IMR-90 (cell line): Measurements from ENCODE around the gene WDR37. TPM values are rescaled to one million over a fixed set of nuclear protein-coding genes. Genes with fewer than 3 reads are reported as not detected.

ENCODE experiments used
- ATAC-seq: fragments of 200-7000 bp; cut with Tn5 transposase; 2 replicates; pipeline ENCODE4 v1.9.1; 2020; ENCODE audit warnings: low read depth, mild to moderate bottlenecking, moderate library complexity
- BruUV-seq: library from RNA; stranded (reverse); fragments of 400-500 nt; replicated peaks from 2 replicates; lab custom pipeline; 2021; lab: Mats Ljungman, UMichigan
- CTCF ChIA-PET: fragments of 300-600 bp; formaldehyde crosslinking; extraction: SDS; loops from one replicate; lab custom pipeline; 2021; ENCODE audit warnings: antibody characterized with exemption; lab: Yijun Ruan, JAX
- POLR2A ChIA-PET: fragments of 300-600 bp; sonication (Branson Sonifier 250); formaldehyde crosslinking; loops from one replicate; lab custom pipeline; 2022; ENCODE audit warnings: antibody characterized with exemption; ENCODE audit not compliant: unreplicated experiment; lab: Charles Lee
- DNase-seq: peaks from one replicate; pipeline ENCODE4 v3.0.0; 2013
- H2AFZ ChIP-seq: replicated peaks from 2 replicates; pipeline ENCODE3; 2013; ENCODE audit warnings: low read length, mild to moderate bottlenecking; ENCODE audit not compliant: poor library complexity
- H2AK5ac ChIP-seq: 2 replicates; pipeline ENCODE4 v1.6.1; 2013; ENCODE audit warnings: low read depth, low read length, inconsistent platforms
- H2AK9ac ChIP-seq: replicated peaks from 2 replicates; pipeline ENCODE3; 2013; ENCODE audit warnings: mild to moderate bottlenecking, low read depth, low read length, moderate library complexity; ENCODE audit not compliant: poor library complexity
- H2BK120ac ChIP-seq: 2 replicates; pipeline ENCODE4 v1.6.1; 2013; ENCODE audit warnings: low read depth, low read length, inconsistent platforms
- H2BK15ac ChIP-seq: 3 replicates; pipeline ENCODE4 v1.6.1; 2013; ENCODE audit warnings: low read depth, low read length, inconsistent platforms
- H2BK20ac ChIP-seq: 2 replicates; pipeline ENCODE4 v1.6.1; 2013; ENCODE audit warnings: low read depth, mild to moderate bottlenecking, inconsistent platforms, low read length, moderate library complexity
- H2BK5ac ChIP-seq: 2 replicates; pipeline ENCODE4 v1.6.1; 2013; ENCODE audit warnings: mild to moderate bottlenecking, low read depth, low read length, inconsistent platforms; ENCODE audit not compliant: poor library complexity, severe bottlenecking
- H3K14ac ChIP-seq: replicated peaks from 2 replicates; pipeline ENCODE4 v1.6.1; 2013; ENCODE audit warnings: low read depth, low read length, inconsistent platforms
- H3K18ac ChIP-seq: 2 replicates; pipeline ENCODE4 v1.6.1; 2013; ENCODE audit warnings: low read depth, low read length, control low read depth
- H3K23ac ChIP-seq: 2 replicates; pipeline ENCODE4 v1.6.1; 2013; ENCODE audit warnings: low read depth, low read length, inconsistent platforms
- H3K27ac ChIP-seq: 2 replicates; pipeline ENCODE4 v1.5.1; 2013; ENCODE audit warnings: mild to moderate bottlenecking, control low read depth, low read length; ENCODE audit not compliant: insufficient read depth
- H3K27me3 ChIP-seq: 2 replicates; pipeline ENCODE4 v1.6.1; 2013; ENCODE audit warnings: low read length; ENCODE audit not compliant: control insufficient read depth, insufficient read depth
- H3K36me3 ChIP-seq: 2 replicates; pipeline ENCODE4 v1.6.1; 2013; ENCODE audit warnings: low read length, mixed read lengths; ENCODE audit not compliant: control insufficient read depth, insufficient read depth
- H3K4ac ChIP-seq: 2 replicates; pipeline ENCODE4 v1.6.1; 2013; ENCODE audit warnings: low read depth, low read length, inconsistent platforms
- H3K4me1 ChIP-seq: 2 replicates; pipeline ENCODE4 v1.6.1; 2013; ENCODE audit warnings: low read length, mixed read lengths; ENCODE audit not compliant: control insufficient read depth, insufficient read depth
- H3K4me2 ChIP-seq: 2 replicates; pipeline ENCODE4 v1.6.1; 2013; ENCODE audit warnings: low read depth, mild to moderate bottlenecking, control low read depth, low read length, moderate library complexity
- H3K4me3 ChIP-seq: 2 replicates; pipeline ENCODE4 v1.5.1; 2013; ENCODE audit warnings: low read depth, mild to moderate bottlenecking, control low read depth, low read length, moderate library complexity; ENCODE audit not compliant: insufficient read depth
- H3K56ac ChIP-seq: 2 replicates; pipeline ENCODE4 v1.6.1; 2013; ENCODE audit warnings: low read length, inconsistent platforms; ENCODE audit not compliant: insufficient read depth; ENCODE audit errors: extremely low read depth
- H3K79me1 ChIP-seq, 2 experiments: 2 replicates each; pipeline ENCODE4 v1.6.1; 2013; ENCODE audit warnings: low read length in 2 of 2, inconsistent platforms in 1 of 2, low read depth in 1 of 2
- H3K9ac ChIP-seq: 2 replicates; pipeline ENCODE4 v1.6.1; 2013; ENCODE audit warnings: low read depth, low read length, control low read depth
- H3K9me1 ChIP-seq: 2 replicates; pipeline ENCODE4 v1.6.1; 2013; ENCODE audit warnings: low read length, inconsistent platforms; ENCODE audit not compliant: insufficient read depth
- H3K9me3 ChIP-seq: 2 replicates; pipeline ENCODE4 v1.6.1; 2013; ENCODE audit warnings: low read length; ENCODE audit not compliant: control insufficient read depth, insufficient read depth
- H4K20me1 ChIP-seq: 2 replicates; pipeline ENCODE4 v1.6.1; 2013; ENCODE audit warnings: low read length, inconsistent platforms; ENCODE audit not compliant: insufficient read depth
- H4K5ac ChIP-seq: 2 replicates; pipeline ENCODE4 v1.6.1; 2013; ENCODE audit warnings: mild to moderate bottlenecking, low read depth, low read length, control low read depth
- H4K8ac ChIP-seq, 2 experiments: 2 replicates each; pipeline ENCODE4 v1.6.1; 2013; ENCODE audit warnings: low read depth in 2 of 2, low read length in 2 of 2, control low read depth in 1 of 2, inconsistent platforms in 1 of 2
- H4K91ac ChIP-seq: 2 replicates; pipeline ENCODE4 v1.6.1; 2013; ENCODE audit warnings: low read depth, low read length, inconsistent platforms; ENCODE audit not compliant: insufficient read depth
- BHLHE40 ChIP-seq: fragments of 150-350 bp; IDR thresholded peaks from 2 replicates; pipeline ENCODE4 v1.6.1; 2016; ENCODE audit warnings: mild to moderate bottlenecking, low read depth, low read length
- CEBPB ChIP-seq: IDR thresholded peaks from 2 replicates; pipeline ENCODE4 v1.6.1; 2012; ENCODE audit warnings: low read depth, low read length, improper control_type of control experiment
- CHD1 ChIP-seq: IDR thresholded peaks from 2 replicates; pipeline ENCODE4 v1.6.1; 2012; ENCODE audit warnings: low read depth, low read length, improper control_type of control experiment
- FOS ChIP-seq: fragments of 150-350 bp; IDR thresholded peaks from 2 replicates; pipeline ENCODE4 v1.6.1; 2016; ENCODE audit warnings: low read depth, low read length
- MAFK ChIP-seq: IDR thresholded peaks from 2 replicates; pipeline ENCODE4 v1.6.1; 2012; ENCODE audit warnings: low read depth, low read length, improper control_type of control experiment
- MAZ ChIP-seq: IDR thresholded peaks from 2 replicates; pipeline ENCODE4 v1.6.1; 2012; ENCODE audit warnings: low read depth, mild to moderate bottlenecking, low read length, improper control_type of control experiment, moderate library complexity, borderline replicate concordance
- MXI1 ChIP-seq: IDR thresholded peaks from 2 replicates; pipeline ENCODE4 v1.6.1; 2012; ENCODE audit warnings: low read depth, mild to moderate bottlenecking, low read length, moderate library complexity, borderline replicate concordance
- NFE2L2 ChIP-seq: fragments of 150-350 bp; IDR thresholded peaks from 2 replicates; pipeline ENCODE4 v1.6.1; 2016; ENCODE audit warnings: low read depth, mild to moderate bottlenecking, low read length
- POLR2A ChIP-seq: IDR thresholded peaks from 2 replicates; pipeline ENCODE4 v1.6.1; 2012; ENCODE audit warnings: mild to moderate bottlenecking, low read depth, low read length
- RAD21 ChIP-seq: IDR thresholded peaks from 2 replicates; pipeline ENCODE4 v1.6.1; 2012; ENCODE audit warnings: low read length, improper control_type of control experiment
- RCOR1 ChIP-seq: IDR thresholded peaks from 2 replicates; pipeline ENCODE4 v1.6.1; 2012; ENCODE audit warnings: mild to moderate bottlenecking, low read length, improper control_type of control experiment; ENCODE audit not compliant: insufficient replicate concordance
- RFX5 ChIP-seq: IDR thresholded peaks from 2 replicates; pipeline ENCODE4 v1.8.0; 2012; ENCODE audit warnings: low read depth, mild to moderate bottlenecking, low read length, moderate library complexity
- SMC3 ChIP-seq: fragments of 150-350 bp; IDR thresholded peaks from 2 replicates; pipeline ENCODE4 v1.6.1; 2016; ENCODE audit warnings: low read depth, mild to moderate bottlenecking, antibody characterized with exemption, low read length, moderate library complexity
- WGBS, 2 experiments: methylation state at CpG; one replicate each; pipeline versions ENCODE4 v1.1.5 to v1.1.7; 2013; ENCODE audit warnings: missing lambda C conversion rate in 2 of 2; ENCODE audit not compliant: insufficient read length in 1 of 2; ENCODE audit errors: extremely low coverage in 2 of 2; 5-methylcytosine and 5-hydroxymethylcytosine counted together
- dilution Hi-C: fragments of 300-500 bp; cut with HindIII; formaldehyde crosslinking; loops from one replicate; pipeline ENCODE4 v1.14.3; 2018; ENCODE audit warnings: low sequenced_read_pairs; ENCODE audit not compliant: unreplicated experiment
- in situ Hi-C: fragments of 300-500 bp; cut with MboI; formaldehyde crosslinking; loops from 3 replicates; pipeline ENCODE4 v1.14.3; 2019; ENCODE audit warnings: low sequenced_read_pairs, inconsistent platforms, mixed read lengths
- intact Hi-C: fragments of 100-400 bp; cut with micrococcal nuclease; formaldehyde crosslinking; loops from 2 replicates; pipeline ENCODE4 v1.10.0; 2022
- polyA plus RNA-seq, 3 experiments: library from polyadenylated mRNA; depleted of rRNA; stranded (reverse); fragments of >200 nt; gene quantifications; 2 replicates each; pipeline ENCODE4 v1.2.3, GENCODE V29; 2012; ENCODE audit warnings: low replicate concordance in 1 of 3
- total RNA-seq: library from RNA; depleted of rRNA; stranded (reverse); fragments of >200 nt; gene quantifications from 2 replicates; pipeline ENCODE4 v1.2.3, GENCODE V29; 2012
- TF ChIP-seq, protein P1 (sequence below): fragments of 150-350 bp; IDR thresholded peaks from 2 replicates; pipeline ENCODE4 v1.6.1; 2017; ENCODE audit warnings: mild to moderate bottlenecking, antibody characterized with exemption, low read length, low read depth
- TF ChIP-seq, protein P2 (sequence below): conservative IDR thresholded peaks from 2 replicates; pipeline ENCODE4 v1.5.1; 2012; ENCODE audit warnings: mild to moderate bottlenecking, low read depth, low read length, improper control_type of control experiment
- TF ChIP-seq, protein P3 (sequence below): fragments of 150-350 bp; IDR thresholded peaks from 2 replicates; pipeline ENCODE4 v1.6.1; 2016; ENCODE audit warnings: low read depth, mild to moderate bottlenecking, low read length, moderate library complexity, borderline replicate concordance

Gene WDR37
- total and polyA plus RNA-seq, 2 of the 4 experiments (the other 2 are of a cell fraction) = 12.7 to 14.5 TPM

DNA sequence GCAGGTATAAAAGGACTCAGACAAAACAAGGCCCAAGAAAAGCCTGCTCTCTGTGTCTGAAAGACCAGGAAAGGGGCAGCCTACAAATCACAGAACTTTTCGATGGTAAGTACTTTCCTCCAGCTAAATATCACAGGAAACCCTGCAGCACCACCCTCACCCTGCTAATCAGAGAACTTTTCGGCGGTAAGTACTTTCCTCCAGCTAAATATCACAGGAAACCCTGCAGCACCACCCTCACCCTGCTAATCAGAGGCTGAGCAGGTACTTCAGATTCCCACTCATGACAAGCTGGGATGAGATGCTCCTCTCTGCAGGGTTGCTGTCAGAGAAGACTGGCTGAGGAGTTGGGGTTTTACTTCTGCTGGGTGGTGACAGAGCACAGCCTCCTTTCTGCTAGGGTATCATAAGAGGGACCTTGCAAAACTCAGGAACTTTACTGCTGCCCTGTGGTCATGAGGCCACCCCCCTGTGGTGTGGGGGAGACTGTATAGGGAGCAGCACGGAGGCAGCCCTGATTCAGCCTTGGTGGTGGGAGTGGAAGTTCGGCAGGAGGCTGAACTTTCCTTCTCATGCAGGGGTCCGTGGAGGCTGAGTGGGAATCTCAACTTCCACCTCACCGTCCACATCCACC lies 7.2 kb downstream of the WDR37 start:
- Histone ChIP-seq H3K4me3 (no peak overlapping the region), H3K23ac (no peak overlapping the region), H2AK9ac (no peak overlapping the region), H2BK20ac (no peak overlapping the region), H3K4me1 (no peaks in the 10 kb centered on the region; the same call in 1 of the 2 replicates), H2AFZ (no peak overlapping the region), H3K27ac (no peak overlapping the region), H2BK120ac (no peak overlapping the region), H3K56ac (no peak overlapping the region), H3K9me1 (peaks cover 9% of the 10 kb centered on the region; the same call in 1 of the 2 replicates), H4K91ac (no peak overlapping the region), H3K9ac (no peak overlapping the region), H4K5ac (no peak overlapping the region), H3K4ac (no peak overlapping the region), H4K8ac (no peak overlapping the region), H4K20me1 (peaks cover 21% of the 10 kb centered on the region), H3K18ac (no peak overlapping the region), H3K27me3 (no peaks in the 10 kb centered on the region), H3K36me3 (peaks cover 5% of the 10 kb centered on the region), H3K4me2 (no peak overlapping the region), H2BK5ac (no peak overlapping the region), H3K14ac (no peak overlapping the region), H2BK15ac (no peak overlapping the region), H3K9me3 (no peaks in the 10 kb centered on the region), H2AK5ac (no peak overlapping the region), H3K79me1 (peaks cover 34 to 59% of the 10 kb centered on the region in 2 experiments)
- no TSS peak for BruUV-seq
- in situ Hi-C loops = no loop called here
- DNase-seq (no peak), ATAC-seq (no peak)
- POLR2A ChIA-PET = no interaction called here
- TF ChIP-seq RFX5 = no peak
- TF ChIP-seq, protein P1, sequence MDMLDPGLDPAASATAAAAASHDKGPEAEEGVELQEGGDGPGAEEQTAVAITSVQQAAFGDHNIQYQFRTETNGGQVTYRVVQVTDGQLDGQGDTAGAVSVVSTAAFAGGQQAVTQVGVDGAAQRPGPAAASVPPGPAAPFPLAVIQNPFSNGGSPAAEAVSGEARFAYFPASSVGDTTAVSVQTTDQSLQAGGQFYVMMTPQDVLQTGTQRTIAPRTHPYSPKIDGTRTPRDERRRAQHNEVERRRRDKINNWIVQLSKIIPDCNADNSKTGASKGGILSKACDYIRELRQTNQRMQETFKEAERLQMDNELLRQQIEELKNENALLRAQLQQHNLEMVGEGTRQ = no peak
- no peak for TF ChIP-seq CHD1
- TF ChIP-seq, protein P2, sequence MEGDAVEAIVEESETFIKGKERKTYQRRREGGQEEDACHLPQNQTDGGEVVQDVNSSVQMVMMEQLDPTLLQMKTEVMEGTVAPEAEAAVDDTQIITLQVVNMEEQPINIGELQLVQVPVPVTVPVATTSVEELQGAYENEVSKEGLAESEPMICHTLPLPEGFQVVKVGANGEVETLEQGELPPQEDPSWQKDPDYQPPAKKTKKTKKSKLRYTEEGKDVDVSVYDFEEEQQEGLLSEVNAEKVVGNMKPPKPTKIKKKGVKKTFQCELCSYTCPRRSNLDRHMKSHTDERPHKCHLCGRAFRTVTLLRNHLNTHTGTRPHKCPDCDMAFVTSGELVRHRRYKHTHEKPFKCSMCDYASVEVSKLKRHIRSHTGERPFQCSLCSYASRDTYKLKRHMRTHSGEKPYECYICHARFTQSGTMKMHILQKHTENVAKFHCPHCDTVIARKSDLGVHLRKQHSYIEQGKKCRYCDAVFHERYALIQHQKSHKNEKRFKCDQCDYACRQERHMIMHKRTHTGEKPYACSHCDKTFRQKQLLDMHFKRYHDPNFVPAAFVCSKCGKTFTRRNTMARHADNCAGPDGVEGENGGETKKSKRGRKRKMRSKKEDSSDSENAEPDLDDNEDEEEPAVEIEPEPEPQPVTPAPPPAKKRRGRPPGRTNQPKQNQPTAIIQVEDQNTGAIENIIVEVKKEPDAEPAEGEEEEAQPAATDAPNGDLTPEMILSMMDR = no peak
- no peak for TF ChIP-seq MAZ
- TF ChIP-seq RAD21 = no peak
- no peak for TF ChIP-seq POLR2A
- no peak for TF ChIP-seq NFE2L2
- no peak for TF ChIP-seq CEBPB
- TF ChIP-seq FOS = no peak
- TF ChIP-seq MAFK = no peak
- TF ChIP-seq SMC3 = no peak
- TF ChIP-seq MXI1 = no peak
- TF ChIP-seq BHLHE40 = no peak
- TF ChIP-seq, protein P3, sequence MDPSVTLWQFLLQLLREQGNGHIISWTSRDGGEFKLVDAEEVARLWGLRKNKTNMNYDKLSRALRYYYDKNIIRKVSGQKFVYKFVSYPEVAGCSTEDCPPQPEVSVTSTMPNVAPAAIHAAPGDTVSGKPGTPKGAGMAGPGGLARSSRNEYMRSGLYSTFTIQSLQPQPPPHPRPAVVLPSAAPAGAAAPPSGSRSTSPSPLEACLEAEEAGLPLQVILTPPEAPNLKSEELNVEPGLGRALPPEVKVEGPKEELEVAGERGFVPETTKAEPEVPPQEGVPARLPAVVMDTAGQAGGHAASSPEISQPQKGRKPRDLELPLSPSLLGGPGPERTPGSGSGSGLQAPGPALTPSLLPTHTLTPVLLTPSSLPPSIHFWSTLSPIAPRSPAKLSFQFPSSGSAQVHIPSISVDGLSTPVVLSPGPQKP = no peak
- TF ChIP-seq RCOR1 = no peak
- 87% methylated on average over 3 of the region's 7 CpGs; no CpG with 5 or more reads in 1 of the 2 experiments for WGBS, 2 experiments
- CTCF ChIA-PET = no interaction called here
- dilution Hi-C loops = no loop called here
- intact Hi-C loops = no loop called here
